HepG2 (cell line): ENCODE results near the gene MAGI1. TPM values are rescaled to one million over a fixed set of nuclear protein-coding genes. Genes with fewer than 3 reads are reported as not detected.

Experiments
- ATAC-seq: fragments of 200-7000 bp; cut with Tn5 transposase; 3 replicates; pipeline ENCODE4 v1.9.1; 2020; ENCODE audit warnings: mild to moderate bottlenecking, moderate library complexity
- BruUV-seq: library from RNA; stranded (reverse); fragments of 400-500 nt; replicated peaks from 2 replicates; lab custom pipeline; 2021; lab: Mats Ljungman, UMichigan
- CTCF ChIA-PET: fragments of 300-600 bp; formaldehyde crosslinking; extraction: SDS; loops from one replicate; lab custom pipeline; 2021; ENCODE audit warnings: low total read pairs, inconsistent platforms, low intra/inter-chr PET ratio; lab: Yijun Ruan, JAX
- POLR2A ChIA-PET: fragments of 350-600 bp; sonication (Branson Sonifier 250); formaldehyde crosslinking; loops from one replicate; lab custom pipeline; 2020; ENCODE audit warnings: antibody characterized with exemption, inconsistent platforms; lab: Yijun Ruan, JAX
- DNase-seq: peaks from one replicate; pipeline ENCODE4 v3.0.0-alpha.2; 2015; ENCODE audit warnings: low spot score
- FAIRE-seq: peaks from 3 replicates; lab custom pipeline; 2011; peaks lifted over from hg19 to GRCh38; lab: Jason Lieb, UNC
- H2AFZ ChIP-seq: one replicate; pipeline ENCODE4 v1.6.1; 2011; ENCODE audit warnings: low read length, inconsistent platforms
- H3K27ac ChIP-seq: fragments of 300-600 bp; 3 replicates; pipeline ENCODE4 v1.8.0; 2011; ENCODE audit warnings: mixed run types, mild to moderate bottlenecking, mixed read lengths, low read length, inconsistent platforms; ENCODE audit not compliant: insufficient read depth; ENCODE audit errors: extremely low read length
- H3K27me3 ChIP-seq, 2 experiments: fragments of 200-600 bp in 1 of 2; 2 replicates in 1 of 2; 3 replicates in 1 of 2; pipeline versions ENCODE4 v1.6.0 to v1.8.0; 2011; ENCODE audit warnings: low read length in 2 of 2, mild to moderate bottlenecking in 2 of 2, moderate library complexity in 2 of 2, inconsistent platforms in 1 of 2; ENCODE audit not compliant: insufficient read depth in 2 of 2, control insufficient read depth in 1 of 2
- H3K36me3 ChIP-seq, 2 experiments: fragments of 200-600 bp in 1 of 2; replicated peaks in 1 of 2; 2 replicates in 1 of 2; 3 replicates in 1 of 2; pipeline versions ENCODE4 v1.5.1 to v1.8.0; 2011; ENCODE audit warnings: low read length in 2 of 2, inconsistent platforms in 1 of 2; ENCODE audit not compliant: insufficient read depth in 2 of 2, control insufficient read depth in 1 of 2
- H3K4me1 ChIP-seq: 2 replicates; pipeline ENCODE4 v1.5.1; 2012; ENCODE audit warnings: low read length, inconsistent platforms; ENCODE audit not compliant: insufficient read depth
- H3K4me2 ChIP-seq: 2 replicates; pipeline ENCODE4 v1.6.0; 2011; ENCODE audit warnings: low read depth, low read length, inconsistent platforms
- H3K4me3 ChIP-seq, 3 experiments: fragments of 200-600 bp in 1 of 3; sonication (generic), shearing (Covaris generic) in 1 of 3; replicated peaks in 1 of 3; 2 replicates each; pipeline ENCODE4 v1.5.1; 2011 to 2016; ENCODE audit warnings: low read length in 3 of 3, inconsistent platforms in 2 of 3, low read depth in 2 of 3, mild to moderate bottlenecking in 2 of 3, control low read depth in 1 of 3, mixed read lengths in 1 of 3; ENCODE audit not compliant: insufficient read depth in 1 of 3
- H3K79me2 ChIP-seq: one replicate; pipeline ENCODE4 v1.6.1; 2011; ENCODE audit warnings: low read length, inconsistent platforms; ENCODE audit not compliant: insufficient read depth
- H3K9ac ChIP-seq: 2 replicates; pipeline ENCODE4 v1.6.0; 2011; ENCODE audit warnings: mild to moderate bottlenecking, low read depth, low read length, inconsistent platforms; ENCODE audit not compliant: insufficient read depth
- H3K9me3 ChIP-seq: 2 replicates; pipeline ENCODE4 v1.5.1; 2012; ENCODE audit warnings: mild to moderate bottlenecking, low read length
- H4K20me1 ChIP-seq: 2 replicates; pipeline ENCODE4 v1.6.0; 2011; ENCODE audit warnings: inconsistent platforms, mild to moderate bottlenecking, low read length, moderate library complexity; ENCODE audit not compliant: insufficient read depth
- FOSL1 ChIP-seq: sonication (generic); formaldehyde crosslinking; IDR thresholded peaks from 2 replicates; pipeline ENCODE4 v1.9.0; 2021; ENCODE audit warnings: missing genetic modification reagents, borderline replicate concordance
- GATA4 ChIP-seq: sonication (generic); IDR thresholded peaks from 2 replicates; pipeline ENCODE4 v1.6.1; 2016; ENCODE audit warnings: antibody characterized with exemption, low read depth, borderline replicate concordance
- IRF9 ChIP-seq: sonication (generic); formaldehyde crosslinking; IDR thresholded peaks from 2 replicates; pipeline ENCODE4 v1.8.0; 2022; ENCODE audit warnings: missing genetic modification reagents, mild to moderate bottlenecking, borderline replicate concordance
- KLF11 ChIP-seq: IDR thresholded peaks from 2 replicates; pipeline ENCODE4 v1.6.1; 2016; ENCODE audit warnings: missing compliant biosample characterization
- KLF15 ChIP-seq: sonication (generic); formaldehyde crosslinking; IDR thresholded peaks from 2 replicates; pipeline ENCODE4 v1.8.1; 2023; ENCODE audit warnings: borderline replicate concordance, mild to moderate bottlenecking, inconsistent platforms, missing genetic modification reagents, mixed read lengths
- MIXL1 ChIP-seq: IDR thresholded peaks from 2 replicates; pipeline ENCODE4 v1.6.1; 2016
- MYC ChIP-seq: sonication (generic); formaldehyde crosslinking; IDR thresholded peaks from 2 replicates; pipeline ENCODE4 v1.9.0; 2021; ENCODE audit warnings: missing genetic modification reagents, borderline replicate concordance
- TEF ChIP-seq: sonication (generic); formaldehyde crosslinking; IDR thresholded peaks from 2 replicates; pipeline ENCODE4 v1.5.0; 2020; ENCODE audit warnings: missing genetic modification reagents
- ZBTB8A ChIP-seq: sonication (generic); formaldehyde crosslinking; IDR thresholded peaks from 2 replicates; pipeline ENCODE4 v1.4.0; 2020; ENCODE audit warnings: mild to moderate bottlenecking, low read depth, missing genetic modification reagents, borderline replicate concordance
- ZNF253 ChIP-seq: sonication (generic); formaldehyde crosslinking; IDR thresholded peaks from 2 replicates; pipeline ENCODE4 v1.8.0; 2022; ENCODE audit warnings: mild to moderate bottlenecking, missing genetic modification reagents, borderline replicate concordance
- ZNF333 ChIP-seq: sonication (generic); formaldehyde crosslinking; IDR thresholded peaks from 2 replicates; pipeline ENCODE4 v1.4.0; 2020; ENCODE audit warnings: mild to moderate bottlenecking, missing genetic modification reagents, borderline replicate concordance
- ZNF33B ChIP-seq: sonication (generic); formaldehyde crosslinking; IDR thresholded peaks from 2 replicates; pipeline ENCODE4 v1.5.1; 2020; ENCODE audit warnings: mild to moderate bottlenecking, missing genetic modification reagents
- ZNF605 ChIP-seq: sonication (generic); formaldehyde crosslinking; IDR thresholded peaks from 2 replicates; pipeline ENCODE4 v1.8.0; 2022; ENCODE audit warnings: mild to moderate bottlenecking, missing genetic modification reagents
- WGBS: methylation state at CpG from one replicate; pipeline ENCODE4 v1.1.6; 2017; ENCODE audit warnings: low lambda C conversion rate; 5-methylcytosine and 5-hydroxymethylcytosine counted together
- in situ Hi-C: cut with HindIII; loops from 2 replicates; pipeline ENCODE4 v1.10.0; 2017; ENCODE audit warnings: low pct_unique_long_range_greater_than_20kb; ENCODE audit not compliant: extremely low pct_ligation_motif_present
- intact Hi-C: fragments of 100-400 bp; cut with micrococcal nuclease; formaldehyde crosslinking; loops from one replicate; pipeline ENCODE4 v1.10.0; 2022; ENCODE audit not compliant: unreplicated experiment
- polyA plus RNA-seq, 8 experiments: library from polyadenylated mRNA; depleted of rRNA in 3 of 8; stranded (reverse) in 7 of 8; unstranded in 1 of 8; fragments of >200 nt; fragmentation: Illumina TruSeq in 4 of 8; extraction: Trizol in 4 of 8; gene quantifications; 2 replicates each; pipeline versions ENCODE4 v1.2.1 to v1.2.3, GENCODE V29; 2011 to 2016; ENCODE audit warnings: low read depth in 4 of 8, missing spikeins in 1 of 8, mixed read lengths in 1 of 8; ENCODE audit not compliant: insufficient read depth in 1 of 8
- total RNA-seq, 5 experiments: library from RNA; depleted of rRNA; stranded (reverse); fragments of >200 nt; fragmentation: Illumina TruSeq; extraction: Trizol; gene quantifications; 2 replicates each; pipeline ENCODE4 v1.2.3, GENCODE V29; 2016; ENCODE audit warnings: low read depth in 1 of 5
- TF ChIP-seq, protein P1 (sequence below): sonication (generic); formaldehyde crosslinking; IDR thresholded peaks from 2 replicates; pipeline ENCODE4 v1.8.1; 2022; ENCODE audit warnings: mild to moderate bottlenecking, missing genetic modification reagents
- TF ChIP-seq, protein P2 (sequence below): sonication (generic); formaldehyde crosslinking; IDR thresholded peaks from 2 replicates; pipeline ENCODE4 v1.9.0; 2021; ENCODE audit warnings: mild to moderate bottlenecking, missing genetic modification reagents

The MAGI1 gene
- total and polyA plus RNA-seq, 2 of the 13 experiments (the other 11 are each of a cell fraction or from before 2014, with no cell fraction given): 22.2 to 26.0 TPM

DNA sequence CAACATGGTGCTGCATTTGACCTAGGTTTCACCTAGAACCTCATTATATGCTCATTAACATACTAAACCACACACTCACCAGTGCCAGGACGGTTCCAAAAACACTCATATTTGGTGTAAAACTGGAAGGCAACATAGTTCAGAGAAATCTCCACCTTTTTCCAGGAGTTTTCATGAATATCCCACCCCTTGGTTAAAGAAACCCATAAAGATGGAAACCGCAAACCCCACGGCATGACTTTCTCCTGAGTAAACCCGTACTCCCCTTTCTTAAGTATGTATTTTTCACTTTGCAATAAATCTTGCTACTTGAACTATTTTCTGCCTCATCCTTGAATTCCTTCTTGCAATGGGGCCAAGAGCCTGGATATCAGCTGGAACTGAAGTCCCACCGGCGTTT is 379.3 kb downstream of the MAGI1 start:
- no peaks in the 10 kb centered on the region for H3K9me3 ChIP-seq
- in situ Hi-C loops (no loop called here), intact Hi-C loops (no loop called here)
- POLR2A ChIA-PET: no interaction called here
- no peak overlapping the region for H2AFZ ChIP-seq
- H4K20me1 ChIP-seq: peaks cover 10% of the 10 kb centered on the region
- CTCF ChIA-PET: no interaction called here
- H3K27me3 ChIP-seq: no peaks in the 10 kb centered on the region
- no peak overlapping the region for H3K4me3 ChIP-seq
- BruUV-seq: no TSS peak
- no peak overlapping the region for H3K9ac ChIP-seq
- TF ChIP-seq, protein P1, sequence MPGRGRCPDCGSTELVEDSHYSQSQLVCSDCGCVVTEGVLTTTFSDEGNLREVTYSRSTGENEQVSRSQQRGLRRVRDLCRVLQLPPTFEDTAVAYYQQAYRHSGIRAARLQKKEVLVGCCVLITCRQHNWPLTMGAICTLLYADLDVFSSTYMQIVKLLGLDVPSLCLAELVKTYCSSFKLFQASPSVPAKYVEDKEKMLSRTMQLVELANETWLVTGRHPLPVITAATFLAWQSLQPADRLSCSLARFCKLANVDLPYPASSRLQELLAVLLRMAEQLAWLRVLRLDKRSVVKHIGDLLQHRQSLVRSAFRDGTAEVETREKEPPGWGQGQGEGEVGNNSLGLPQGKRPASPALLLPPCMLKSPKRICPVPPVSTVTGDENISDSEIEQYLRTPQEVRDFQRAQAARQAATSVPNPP: no peak
- TF ChIP-seq KLF15 (CRISPR knock-in tag) (no peak), MIXL1 (CRISPR knock-in tag) (no peak), ZNF605 (no peak), TEF (no peak), ZNF253 (CRISPR knock-in tag) (no peak), ZBTB8A (no peak), ZNF33B (no peak), KLF11 (CRISPR knock-in tag) (no peak), MYC (no peak), ZNF333 (CRISPR knock-in tag) (no peak), IRF9 (CRISPR knock-in tag) (no peak), FOSL1 (no peak), GATA4 (no peak)
- TF ChIP-seq, protein P2, sequence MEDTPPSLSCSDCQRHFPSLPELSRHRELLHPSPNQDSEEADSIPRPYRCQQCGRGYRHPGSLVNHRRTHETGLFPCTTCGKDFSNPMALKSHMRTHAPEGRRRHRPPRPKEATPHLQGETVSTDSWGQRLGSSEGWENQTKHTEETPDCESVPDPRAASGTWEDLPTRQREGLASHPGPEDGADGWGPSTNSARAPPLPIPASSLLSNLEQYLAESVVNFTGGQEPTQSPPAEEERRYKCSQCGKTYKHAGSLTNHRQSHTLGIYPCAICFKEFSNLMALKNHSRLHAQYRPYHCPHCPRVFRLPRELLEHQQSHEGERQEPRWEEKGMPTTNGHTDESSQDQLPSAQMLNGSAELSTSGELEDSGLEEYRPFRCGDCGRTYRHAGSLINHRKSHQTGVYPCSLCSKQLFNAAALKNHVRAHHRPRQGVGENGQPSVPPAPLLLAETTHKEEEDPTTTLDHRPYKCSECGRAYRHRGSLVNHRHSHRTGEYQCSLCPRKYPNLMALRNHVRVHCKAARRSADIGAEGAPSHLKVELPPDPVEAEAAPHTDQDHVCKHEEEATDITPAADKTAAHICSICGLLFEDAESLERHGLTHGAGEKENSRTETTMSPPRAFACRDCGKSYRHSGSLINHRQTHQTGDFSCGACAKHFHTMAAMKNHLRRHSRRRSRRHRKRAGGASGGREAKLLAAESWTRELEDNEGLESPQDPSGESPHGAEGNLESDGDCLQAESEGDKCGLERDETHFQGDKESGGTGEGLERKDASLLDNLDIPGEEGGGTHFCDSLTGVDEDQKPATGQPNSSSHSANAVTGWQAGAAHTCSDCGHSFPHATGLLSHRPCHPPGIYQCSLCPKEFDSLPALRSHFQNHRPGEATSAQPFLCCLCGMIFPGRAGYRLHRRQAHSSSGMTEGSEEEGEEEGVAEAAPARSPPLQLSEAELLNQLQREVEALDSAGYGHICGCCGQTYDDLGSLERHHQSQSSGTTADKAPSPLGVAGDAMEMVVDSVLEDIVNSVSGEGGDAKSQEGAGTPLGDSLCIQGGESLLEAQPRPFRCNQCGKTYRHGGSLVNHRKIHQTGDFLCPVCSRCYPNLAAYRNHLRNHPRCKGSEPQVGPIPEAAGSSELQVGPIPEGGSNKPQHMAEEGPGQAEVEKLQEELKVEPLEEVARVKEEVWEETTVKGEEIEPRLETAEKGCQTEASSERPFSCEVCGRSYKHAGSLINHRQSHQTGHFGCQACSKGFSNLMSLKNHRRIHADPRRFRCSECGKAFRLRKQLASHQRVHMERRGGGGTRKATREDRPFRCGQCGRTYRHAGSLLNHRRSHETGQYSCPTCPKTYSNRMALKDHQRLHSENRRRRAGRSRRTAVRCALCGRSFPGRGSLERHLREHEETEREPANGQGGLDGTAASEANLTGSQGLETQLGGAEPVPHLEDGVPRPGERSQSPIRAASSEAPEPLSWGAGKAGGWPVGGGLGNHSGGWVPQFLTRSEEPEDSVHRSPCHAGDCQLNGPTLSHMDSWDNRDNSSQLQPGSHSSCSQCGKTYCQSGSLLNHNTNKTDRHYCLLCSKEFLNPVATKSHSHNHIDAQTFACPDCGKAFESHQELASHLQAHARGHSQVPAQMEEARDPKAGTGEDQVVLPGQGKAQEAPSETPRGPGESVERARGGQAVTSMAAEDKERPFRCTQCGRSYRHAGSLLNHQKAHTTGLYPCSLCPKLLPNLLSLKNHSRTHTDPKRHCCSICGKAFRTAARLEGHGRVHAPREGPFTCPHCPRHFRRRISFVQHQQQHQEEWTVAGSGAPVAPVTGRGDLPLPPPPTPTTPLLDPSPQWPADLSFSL (CRISPR knock-in tag): no peak
- TF ChIP-seq, all 625 proteins: peak for 0
- no peak for FAIRE-seq
- H3K4me2 ChIP-seq: no peak overlapping the region
- no peaks in the 10 kb centered on the region for H3K36me3 ChIP-seq
- ATAC-seq: no peak
- no peak overlapping the region for H3K27ac ChIP-seq
- H3K4me1 ChIP-seq: peaks cover 23% of the 10 kb centered on the region
- whole genome bisulfite sequencing: 93% methylated on average over 6 of the region's 6 CpGs
- peaks cover 2% of the 10 kb centered on the region for H3K79me2 ChIP-seq
- no peak for DNase-seq
